NCI-H524 (cell line): ENCODE measurements around the gene NXPE3.

ENCODE experiments used
- DNase-seq, 2 experiments: peaks; one replicate each; lab custom pipeline; 2025; lab: John Stamatoyannopoulos, UW

The NXPE3 gene

GRCh38 chr3:101828691-101829436 lies 49.9 kb downstream of the NXPE3 start:
- DNase-seq, result peak in 1 of 2 experiments; percentile 59

GRCh38 chr3:101829437-101829830 lies 50.4 kb downstream of the NXPE3 start:
- no peak for DNase-seq

- peak; percentile 8 to 60 for DNase-seq
These were observed 50.9 kb downstream of the NXPE3 start for GRCh38 chr3:101829874-101830273.

- DNase-seq, result no peak
These were observed 54.5 kb downstream of the NXPE3 start for GRCh38 chr3:101833446-101833974.

GRCh38 chr3:101835676-101836075 lies 56.7 kb downstream of the NXPE3 start:
- no peak for DNase-seq

- DNase-seq, result no peak
These were observed 57.1 kb downstream of the NXPE3 start for GRCh38 chr3:101836160-101836559.

- DNase-seq, result no peak
These were observed 57.9 kb downstream of the NXPE3 start for GRCh38 chr3:101836652-101837598.

GRCh38 chr3:101838691-101839090 lies 59.7 kb downstream of the NXPE3 start:
- no peak for DNase-seq

GRCh38 chr3:101840066-101840465 lies 61.1 kb downstream of the NXPE3 start:
- no peak for DNase-seq

GRCh38 chr3:101842245-101842934 lies 63.4 kb downstream of the NXPE3 start:
- DNase-seq, result no peak

GRCh38 chr3:101842935-101843330 lies 63.9 kb downstream of the NXPE3 start:
- DNase-seq, result no peak

GRCh38 chr3:101845425-101845824 lies 66.4 kb downstream of the NXPE3 start:
- DNase-seq, result no peak

GRCh38 chr3:101846709-101847108 lies 67.7 kb downstream of the NXPE3 start:
- no peak for DNase-seq

- DNase-seq, result no peak
These were observed 68.3 kb downstream of the NXPE3 start for GRCh38 chr3:101847328-101847727.

- no peak for DNase-seq
These were observed 69.3 kb downstream of the NXPE3 start for GRCh38 chr3:101848326-101848725.

GRCh38 chr3:101848754-101849713 lies 70.0 kb downstream of the NXPE3 start, which contains the start of gene NFKBIZ:
NFKBIZ (plus strand) TSS chr3:101849514; CDS start chr3:101849629, 115 bp downstream.
- DNase-seq, result peak; percentile 51 to 72

GRCh38 chr3:101849714-101850245 lies 70.8 kb downstream of the NXPE3 start:
- peak in 1 of 2 experiments; percentile 68 for DNase-seq

GRCh38 chr3:101850246-101851051 lies 71.4 kb downstream of the NXPE3 start:
- peak in 1 of 2 experiments; percentile 27 for DNase-seq

- no peak for DNase-seq
These were observed 72.2 kb downstream of the NXPE3 start for GRCh38 chr3:101851072-101851770.
